C4-2B (cell line): ENCODE results near the gene HK1.

Experiments
- CTCF ChIP-seq: fragments of 450-650 bp; conservative IDR thresholded peaks from 2 replicates; pipeline ENCODE4 v1.5.1; 2017; ENCODE audit warnings: mild to moderate bottlenecking
- ZFX ChIP-seq: fragments of 450-650 bp; IDR thresholded peaks from 2 replicates; pipeline ENCODE4 v1.6.1; 2017

DNA sequence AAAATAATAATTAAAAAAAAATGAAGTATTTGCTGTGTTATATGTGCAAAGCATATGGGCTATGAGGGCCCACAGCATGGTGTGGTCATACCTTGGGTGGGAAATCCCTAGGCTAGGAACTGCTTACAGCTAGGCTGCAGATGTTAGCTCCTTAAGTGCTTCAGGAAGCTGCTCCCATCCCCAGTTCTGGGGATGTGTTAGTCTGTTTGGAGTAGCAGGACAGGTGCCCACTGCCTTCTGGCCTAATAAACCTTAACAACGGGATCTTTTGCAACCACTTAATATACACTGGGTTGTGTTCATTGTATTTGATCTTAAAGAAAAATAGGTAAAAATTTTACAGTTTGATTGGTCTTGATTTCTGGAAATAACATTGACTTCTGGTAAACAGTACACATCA is 46.3 kb downstream of the HK1 start:
- no peak for TF ChIP-seq CTCF
- no peak for TF ChIP-seq ZFX
